Vagina (tissue), 2 donors: Measurements from ENCODE around the gene MAK. TPM values are rescaled to one million over a fixed set of nuclear protein-coding genes. Genes with fewer than 3 reads are reported as not detected.

Experiments used
- DNase-seq, 2 donors: peaks; one replicate each; pipeline ENCODE4 v3.0.0-alpha.2; 2017; ENCODE audit errors: extremely low spot score in 2 of 2
- H3K27ac ChIP-seq: fragments of 200-600 bp; sonication (generic); one replicate; pipeline ENCODE4 v1.5.1; 2019
- H3K27me3 ChIP-seq: fragments of 200-600 bp; sonication (generic); one replicate; pipeline ENCODE4 v1.5.1; 2019
- H3K36me3 ChIP-seq, 2 donors: fragments of 200-600 bp; sonication (generic); one replicate each; pipeline ENCODE4 v1.5.1; 2017 to 2019
- H3K4me1 ChIP-seq: fragments of 200-600 bp; sonication (generic); one replicate; pipeline ENCODE4 v1.5.1; 2019
- H3K4me3 ChIP-seq, 2 donors: fragments of 200-600 bp; sonication (generic); 1 replicate in 1 of 2; 2 replicates in 1 of 2; pipeline ENCODE4 v1.5.1; 2016 to 2019
- H3K9me3 ChIP-seq: fragments of 200-600 bp; sonication (generic); one replicate; pipeline ENCODE4 v1.5.1; 2019
- POLR2A ChIP-seq, 2 donors: fragments of 450-650 bp; IDR thresholded peaks; one replicate each; pipeline ENCODE4 v1.6.1; 2017; ENCODE audit warnings: antibody characterized with exemption in 2 of 2, mild to moderate bottlenecking in 2 of 2, moderate library complexity in 2 of 2
- POLR2AphosphoS5 ChIP-seq, 2 donors: sonication (generic); formaldehyde crosslinking; IDR thresholded peaks; one replicate each; pipeline ENCODE4 v1.9.0; 2017; ENCODE audit warnings: antibody characterized with exemption in 2 of 2, mild to moderate bottlenecking in 2 of 2, low read depth in 1 of 2; ENCODE audit not compliant: insufficient read depth in 1 of 2
- intact Hi-C: fragments of 100-400 bp; cut with DNase I; formaldehyde crosslinking; loops from one replicate; pipeline ENCODE4 v1.15.1; 2023
- total RNA-seq: library from RNA; depleted of rRNA; stranded (reverse); fragments of >200 nt; gene quantifications from one replicate; pipeline ENCODE4 v1.2.3, GENCODE V29; 2016
- TF ChIP-seq, protein P1 (sequence below), 3 experiments: fragments of 450-650 bp in 2 of 3; fragments of 200-600 bp in 1 of 3; sonication (generic) in 1 of 3; IDR thresholded peaks; one replicate each; pipeline ENCODE4 v1.5.1; 2017 to 2019; ENCODE audit warnings: antibody characterized with exemption in 3 of 3, mild to moderate bottlenecking in 2 of 3, moderate library complexity in 2 of 3

The MAK gene
- total RNA-seq, 1 donor from 2014 or later, result 0.25 TPM

- Histone ChIP-seq H3K36me3 (peaks cover 0 to 18% of the 10 kb centered on the region in 2 donors), H3K9me3 (no peaks in the 10 kb centered on the region), H3K27ac (no peak overlapping the region), H3K27me3 (no peaks in the 10 kb centered on the region), H3K4me3 (no peak overlapping the region), H3K4me1 (peaks cover 31% of the 10 kb centered on the region)
- intact Hi-C loops, result no loop called here
- TF ChIP-seq POLR2A (IDR thresholded peaks at IDR 0.05), result no peak
- TF ChIP-seq, protein P1, sequence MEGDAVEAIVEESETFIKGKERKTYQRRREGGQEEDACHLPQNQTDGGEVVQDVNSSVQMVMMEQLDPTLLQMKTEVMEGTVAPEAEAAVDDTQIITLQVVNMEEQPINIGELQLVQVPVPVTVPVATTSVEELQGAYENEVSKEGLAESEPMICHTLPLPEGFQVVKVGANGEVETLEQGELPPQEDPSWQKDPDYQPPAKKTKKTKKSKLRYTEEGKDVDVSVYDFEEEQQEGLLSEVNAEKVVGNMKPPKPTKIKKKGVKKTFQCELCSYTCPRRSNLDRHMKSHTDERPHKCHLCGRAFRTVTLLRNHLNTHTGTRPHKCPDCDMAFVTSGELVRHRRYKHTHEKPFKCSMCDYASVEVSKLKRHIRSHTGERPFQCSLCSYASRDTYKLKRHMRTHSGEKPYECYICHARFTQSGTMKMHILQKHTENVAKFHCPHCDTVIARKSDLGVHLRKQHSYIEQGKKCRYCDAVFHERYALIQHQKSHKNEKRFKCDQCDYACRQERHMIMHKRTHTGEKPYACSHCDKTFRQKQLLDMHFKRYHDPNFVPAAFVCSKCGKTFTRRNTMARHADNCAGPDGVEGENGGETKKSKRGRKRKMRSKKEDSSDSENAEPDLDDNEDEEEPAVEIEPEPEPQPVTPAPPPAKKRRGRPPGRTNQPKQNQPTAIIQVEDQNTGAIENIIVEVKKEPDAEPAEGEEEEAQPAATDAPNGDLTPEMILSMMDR (IDR thresholded peaks at IDR 0.05), result no peak
- no peak for TF ChIP-seq POLR2AphosphoS5 (IDR thresholded peaks at IDR 0.05; ENCODE audit: insufficient read depth in 1 of 2, low read depth in 1 of 2)
- no peak for DNase-seq
Observed at GRCh38 chr6:10749734-10750133, 88.6 kb downstream of the MAK start.

DNA sequence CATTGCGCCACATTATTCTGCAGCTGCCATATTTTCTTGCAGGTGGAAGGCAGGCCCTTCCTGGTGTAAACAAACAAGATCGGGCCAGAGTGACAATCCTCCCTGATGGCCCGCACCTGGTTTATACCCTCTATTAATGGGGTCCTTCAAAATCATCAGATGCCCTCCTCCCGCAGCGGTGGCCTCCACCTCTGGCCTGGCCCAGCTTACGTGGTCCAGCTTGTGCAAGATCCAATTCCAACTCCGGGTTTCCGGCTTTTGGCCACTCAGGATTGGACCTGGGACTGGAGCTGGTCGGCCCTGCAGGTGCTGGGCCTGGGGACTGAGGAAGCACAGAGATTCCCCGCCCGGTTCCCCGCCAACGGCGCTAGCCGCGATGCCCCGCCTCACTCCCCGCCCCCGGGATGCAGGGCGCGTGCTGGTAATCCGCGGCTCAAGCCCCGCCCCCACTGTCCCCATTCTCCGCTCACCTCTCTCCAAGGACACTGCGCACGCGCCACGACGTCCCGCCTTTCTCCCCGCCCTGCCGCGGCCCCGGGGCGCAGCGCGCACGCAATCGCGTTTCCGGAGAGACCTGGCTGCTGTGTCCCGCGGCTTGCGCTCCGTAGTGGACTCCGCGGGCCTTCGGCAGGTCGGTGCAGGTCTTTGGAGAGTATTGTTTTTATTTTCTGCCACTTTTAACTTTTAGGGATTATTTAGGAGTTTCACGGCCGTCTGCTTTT, 90.9 kb downstream of the MAK start, which contains the start of gene TMEM14B:
TMEM14B (plus strand) TSS at position 555 of the 722 bp plus-strand sequence. CDS start 1,441 bp downstream, outside the sequence.
- peak in 1 of 2 donors; percentile 33 for TF ChIP-seq POLR2A (IDR thresholded peaks at IDR 0.05)
- TF ChIP-seq, protein P1 (IDR thresholded peaks at IDR 0.05), result no peak
- TF ChIP-seq POLR2AphosphoS5 (IDR thresholded peaks at IDR 0.05; ENCODE audit: insufficient read depth in 1 of 2, low read depth in 1 of 2), result peak; percentile 92 to 94
- Histone ChIP-seq H3K9me3 (no peaks in the 10 kb centered on the region), H3K36me3 (peaks cover 0 to under 1% of the 10 kb centered on the region in 2 donors), H3K4me3 (peak within 1 kb of the TSS; percentile 71 to 73), H3K27me3 (no peaks in the 10 kb centered on the region), H3K4me1 (peaks cover 31% of the 10 kb centered on the region), H3K27ac (peak within 1 kb of the TSS; percentile 65)
- intact Hi-C loops, result loop anchor here (2.0 kb wide), 1 partner anchor 25 kb away; the partner anchor contains the start of gene TMEM14C
- peak in 1 of 2 donors; percentile 97 for DNase-seq

GRCh38 chr6:10746915-10747250, 91.5 kb downstream of the MAK start:
- Histone ChIP-seq H3K4me3 (peak overlapping the region; percentile 71 to 73), H3K27ac (peak overlapping the region; percentile 63), H3K36me3 (no peaks in the 10 kb centered on the region), H3K4me1 (peaks cover 31% of the 10 kb centered on the region), H3K9me3 (no peaks in the 10 kb centered on the region), H3K27me3 (no peaks in the 10 kb centered on the region)
- TF ChIP-seq POLR2A (IDR thresholded peaks at IDR 0.05) (no peak), POLR2AphosphoS5 (IDR thresholded peaks at IDR 0.05; ENCODE audit: insufficient read depth in 1 of 2, low read depth in 1 of 2) (no peak)
- TF ChIP-seq, protein P1 (IDR thresholded peaks at IDR 0.05), result no peak
- intact Hi-C loops, result loop anchor here (2.0 kb wide), 1 partner anchor 24 kb away; the partner anchor contains the start of gene TMEM14C
- DNase-seq, result no peak

GRCh38 chr6:10745116-10745515, 93.2 kb downstream of the MAK start:
- Histone ChIP-seq H3K4me3 (no peak overlapping the region), H3K9me3 (no peaks in the 10 kb centered on the region), H3K4me1 (peaks cover 30% of the 10 kb centered on the region), H3K27me3 (no peaks in the 10 kb centered on the region), H3K27ac (no peak overlapping the region), H3K36me3 (no peaks in the 10 kb centered on the region)
- TF ChIP-seq, protein P1 (IDR thresholded peaks at IDR 0.05), result no peak
- DNase-seq, result no peak
- intact Hi-C loops, result no loop called here

GRCh38 chr6:10743515-10743914, 94.8 kb downstream of the MAK start:
- Histone ChIP-seq H3K4me3 (no peak overlapping the region), H3K9me3 (no peaks in the 10 kb centered on the region), H3K27me3 (no peaks in the 10 kb centered on the region), H3K4me1 (peaks cover 14% of the 10 kb centered on the region), H3K36me3 (no peaks in the 10 kb centered on the region), H3K27ac (no peak overlapping the region)
- intact Hi-C loops, result no loop called here
- no peak for DNase-seq
- TF ChIP-seq POLR2A (IDR thresholded peaks at IDR 0.05) (no peak), POLR2AphosphoS5 (IDR thresholded peaks at IDR 0.05; ENCODE audit: insufficient read depth in 1 of 2, low read depth in 1 of 2) (no peak)
- TF ChIP-seq, protein P1 (IDR thresholded peaks at IDR 0.05), result no peak
